Omental fat pad (tissue), 4 donors: ENCODE measurements around the gene ALDH16A1. TPM values are rescaled to one million over a fixed set of nuclear protein-coding genes. Genes with fewer than 3 reads are reported as not detected.

Experiments used
- ATAC-seq: fragments of 150-250 bp; one replicate; pipeline ENCODE4 v1.9.1; 2016; ENCODE audit warnings: mild to moderate bottlenecking, moderate library complexity; ENCODE audit not compliant: low FRiP score
- DNase-seq: peaks from one replicate; pipeline ENCODE4 v3.0.0-alpha.2; 2019; ENCODE audit warnings: low spot score
- CTCF ChIP-seq, 3 donors: fragments of 450-650 bp; IDR thresholded peaks; one replicate each; pipeline ENCODE4 v1.5.1; 2016 to 2017; ENCODE audit warnings: antibody characterized with exemption in 3 of 3, mild to moderate bottlenecking in 3 of 3, moderate library complexity in 2 of 3
- total RNA-seq, 4 donors: library from RNA; depleted of rRNA; stranded (reverse); fragments of >200 nt; gene quantifications; one replicate each; pipeline ENCODE4 v1.1.0, GENCODE V29; 2016

The ALDH16A1 gene
- total RNA-seq, 4 donors from 2014 or later, result 20.3 to 48.1 (median 34.6) TPM

- ATAC-seq (no peak), DNase-seq (no peak)
- TF ChIP-seq CTCF (IDR thresholded peaks at IDR 0.05), result no peak
Measured at GRCh38 chr19:49411681-49412326, 41.2 kb upstream of the ALDH16A1 start.

- DNase-seq (no peak), ATAC-seq (no peak)
Measured at GRCh38 chr19:49413348-49413747, 39.7 kb upstream of the ALDH16A1 start.

GRCh38 chr19:49414256-49414655, 38.8 kb upstream of the ALDH16A1 start:
- no peak for DNase-seq
- TF ChIP-seq CTCF (IDR thresholded peaks at IDR 0.05), result no peak
- ATAC-seq, result no peak

More at GRCh38 chr19:49413348-49413747, 39.7 kb upstream of the ALDH16A1 start:
- TF ChIP-seq CTCF (IDR thresholded peaks at IDR 0.05), result no peak

GRCh38 chr19:49415102-49415809, 37.8 kb upstream of the ALDH16A1 start:
- TF ChIP-seq CTCF (IDR thresholded peaks at IDR 0.05), result no peak
- DNase-seq (no peak), ATAC-seq (no peak)

- TF ChIP-seq CTCF (IDR thresholded peaks at IDR 0.05), result no peak
- DNase-seq, result no peak
- no peak for ATAC-seq
Measured at GRCh38 chr19:49415810-49416200, 37.2 kb upstream of the ALDH16A1 start.

- no peak for TF ChIP-seq CTCF (IDR thresholded peaks at IDR 0.05)
- DNase-seq, result no peak
- no peak for ATAC-seq
Measured at GRCh38 chr19:49417088-49417487, 35.9 kb upstream of the ALDH16A1 start.

- ATAC-seq (no peak), DNase-seq (no peak)
- no peak for TF ChIP-seq CTCF (IDR thresholded peaks at IDR 0.05)
Measured at GRCh38 chr19:49418511-49418910, 34.5 kb upstream of the ALDH16A1 start.
